Neural cell (in vitro differentiated cells): ENCODE results near the gene PMEL. TPM values are rescaled to one million over a fixed set of nuclear protein-coding genes. Genes with fewer than 3 reads are reported as not detected.
A peak's percentile ranks its signal among the peaks of the same experiment; 100 is the strongest.

Source experiments
- H2AFZ ChIP-seq: fragments of 200-600, 300-800 bp; sonication (generic), shearing (Covaris generic); 2 replicates; pipeline ENCODE4 v1.6.0; 2014; ENCODE audit warnings: low read depth, mild to moderate bottlenecking, antibody characterized with exemption, low read length, moderate library complexity
- H3F3A ChIP-seq: fragments of 200-600 bp; shearing (Covaris generic); 2 replicates; pipeline ENCODE4 v1.6.1; 2016; ENCODE audit warnings: mild to moderate bottlenecking, moderate library complexity, mixed read lengths, antibody characterized with exemption, low read length; ENCODE audit not compliant: insufficient read depth, poor library complexity, severe bottlenecking
- H3K27ac ChIP-seq: fragments of 200-600, 300-800 bp; sonication (generic), shearing (Covaris generic); 2 replicates; pipeline ENCODE4 v1.5.1; 2014; ENCODE audit warnings: mild to moderate bottlenecking, low read length, moderate library complexity
- H3K27me3 ChIP-seq: fragments of 300-800, 200-600 bp; sonication (generic), shearing (Covaris generic); 2 replicates; pipeline ENCODE4 v1.6.0; 2014; ENCODE audit warnings: mild to moderate bottlenecking, low read depth, low read length, moderate library complexity; ENCODE audit not compliant: insufficient read depth
- H3K36me3 ChIP-seq: fragments of 300-800, 200-600 bp; sonication (generic), shearing (Covaris generic); 2 replicates; pipeline ENCODE4 v1.5.1; 2014; ENCODE audit warnings: mild to moderate bottlenecking, antibody characterized with exemption, low read length, moderate library complexity; ENCODE audit not compliant: insufficient read depth
- H3K4me2 ChIP-seq: fragments of 300-800, 200-600 bp; sonication (generic), shearing (Covaris generic); 2 replicates; pipeline ENCODE4 v1.6.0; 2014; ENCODE audit warnings: mild to moderate bottlenecking, low read length
- H3K4me3 ChIP-seq: fragments of 300-800, 200-600 bp; sonication (generic), shearing (Covaris generic); 2 replicates; pipeline ENCODE4 v1.5.1; 2014; ENCODE audit warnings: mild to moderate bottlenecking, low read length, moderate library complexity
- H3K79me2 ChIP-seq: fragments of 200-600 bp; shearing (Covaris generic); replicated peaks from 2 replicates; pipeline ENCODE4 v1.6.0; 2014; ENCODE audit warnings: mild to moderate bottlenecking, low read length, moderate library complexity; ENCODE audit not compliant: insufficient read depth
- H3K9ac ChIP-seq: fragments of 300-800, 200-600 bp; sonication (generic), shearing (Covaris generic); 2 replicates; pipeline ENCODE4 v1.6.1; 2016; ENCODE audit warnings: mild to moderate bottlenecking, low read length, mixed read lengths
- H3K9me2 ChIP-seq: fragments of 200-600 bp; shearing (Covaris generic); 2 replicates; pipeline ENCODE4 v1.6.1; 2016; ENCODE audit warnings: mild to moderate bottlenecking, low read length, mixed read lengths; ENCODE audit not compliant: insufficient read depth
- H3K9me3 ChIP-seq: fragments of 200-600, 300-800 bp; sonication (generic), shearing (Covaris generic); 2 replicates; pipeline ENCODE4 v1.6.1; 2016; ENCODE audit warnings: mild to moderate bottlenecking, mixed run types, low read length, moderate library complexity, mixed read lengths
- H4K20me1 ChIP-seq: fragments of 200-600 bp; shearing (Covaris generic); 2 replicates; pipeline ENCODE4 v1.6.1; 2016; ENCODE audit warnings: mild to moderate bottlenecking, mixed run types; ENCODE audit not compliant: insufficient read depth
- CTCF ChIP-seq: fragments of 450-650 bp; IDR thresholded peaks from 2 replicates; pipeline ENCODE4 v1.5.1; 2014; ENCODE audit warnings: antibody characterized with exemption, mild to moderate bottlenecking, moderate library complexity; ENCODE audit not compliant: poor library complexity, severe bottlenecking
- EP300 ChIP-seq: fragments of 450-650 bp; conservative IDR thresholded peaks from 2 replicates; pipeline ENCODE4 v1.6.1; 2014; ENCODE audit warnings: antibody characterized with exemption, mild to moderate bottlenecking, moderate library complexity; ENCODE audit not compliant: poor library complexity, severe bottlenecking
- EZH2 ChIP-seq: fragments of 200-600, 300-800 bp; shearing (Covaris generic), sonication (generic); IDR thresholded peaks from 2 replicates; pipeline ENCODE4 v1.6.1; 2014; ENCODE audit warnings: antibody characterized with exemption, low read length, borderline replicate concordance, mild to moderate bottlenecking; ENCODE audit not compliant: insufficient read depth, poor library complexity, severe bottlenecking
- MXI1 ChIP-seq: fragments of 450-650 bp; conservative IDR thresholded peaks from 2 replicates; pipeline ENCODE4 v1.6.1; 2014; ENCODE audit warnings: antibody characterized with exemption, mild to moderate bottlenecking; ENCODE audit not compliant: poor library complexity, severe bottlenecking
- POLR2AphosphoS5 ChIP-seq: IDR thresholded peaks from 2 replicates; pipeline ENCODE4 v1.6.1; 2012
- RAD21 ChIP-seq: fragments of 450-650 bp; conservative IDR thresholded peaks from 2 replicates; pipeline ENCODE4 v1.6.1; 2014; ENCODE audit warnings: antibody characterized with exemption, mild to moderate bottlenecking, moderate library complexity
- REST ChIP-seq: IDR thresholded peaks from 2 replicates; pipeline ENCODE4 v1.6.1; 2012; ENCODE audit warnings: borderline replicate concordance
- SMC3 ChIP-seq: fragments of 450-650 bp; conservative IDR thresholded peaks from 2 replicates; pipeline ENCODE4 v1.6.1; 2014; ENCODE audit warnings: antibody characterized with exemption, mild to moderate bottlenecking, moderate library complexity; ENCODE audit not compliant: poor library complexity
- TAF1 ChIP-seq: IDR thresholded peaks from 2 replicates; pipeline ENCODE4 v1.6.1; 2012; ENCODE audit warnings: low read depth
- polyA plus RNA-seq: library from polyadenylated mRNA; depleted of rRNA; stranded (reverse); fragments of >200 nt; gene quantifications from 2 replicates; pipeline ENCODE4 v1.2.3, GENCODE V29; 2014

The PMEL gene
- polyA plus RNA-seq, 1 donor from 2014 or later: not detected

GRCh38 chr12:55926738-55927587 lies 38.9 kb downstream of the PMEL start:
- Histone ChIP-seq H3K79me2 (peaks cover 39% of the 10 kb centered on the region), H3K27ac (peak overlapping the region; percentile 92), H3F3A (no peaks in the 10 kb centered on the region), H4K20me1 (no peaks in the 10 kb centered on the region), H3K9me2 (no peaks in the 10 kb centered on the region), H3K9me3 (no peaks in the 10 kb centered on the region), H3K36me3 (no peaks in the 10 kb centered on the region), H3K4me2 (peak overlapping the region; percentile 98), H3K27me3 (peaks cover 12% of the 10 kb centered on the region), H2AFZ (peak overlapping the region; percentile 92), H3K4me3 (peak overlapping the region; percentile 88), H3K9ac (peak overlapping the region; percentile 87)
- TF ChIP-seq POLR2AphosphoS5 (peak; percentile 82), EZH2 (no peak), RAD21 (no peak), TAF1 (peak; percentile 76), SMC3 (peak; percentile 72), MXI1 (peak; percentile 75), REST (peak; percentile 65), EP300 (no peak), CTCF (peak; percentile 87)

- peak overlapping the region; percentile 88 for H3K4me3 ChIP-seq
- H3K36me3 ChIP-seq: no peaks in the 10 kb centered on the region
- peaks cover 48% of the 10 kb centered on the region for H3K79me2 ChIP-seq
- H4K20me1 ChIP-seq: no peaks in the 10 kb centered on the region
- peak overlapping the region; percentile 92 for H3K27ac ChIP-seq
- peak overlapping the region; percentile 67 for H2AFZ ChIP-seq
- no peaks in the 10 kb centered on the region for H3K9me2 ChIP-seq
- no peaks in the 10 kb centered on the region for H3F3A ChIP-seq
- peak overlapping the region; percentile 98 for H3K4me2 ChIP-seq
- H3K27me3 ChIP-seq: peaks cover 3% of the 10 kb centered on the region
- no peaks in the 10 kb centered on the region for H3K9me3 ChIP-seq
- no peak for TF ChIP-seq EP300
- no peak for TF ChIP-seq EZH2
- TF ChIP-seq REST: peak; percentile 4
- peak overlapping the region; percentile 87 for H3K9ac ChIP-seq
Observed at GRCh38 chr12:55925870-55926737, 39.7 kb downstream of the PMEL start.
